ENCODE results near the gene RIT2.

GRCh38 chr18:42784632-42785031 lies 330.9 kb downstream of the RIT2 start:
- TF ChIP-seq CTCF (IDR thresholded peaks at IDR 0.05) (no peak), POLR2A (IDR thresholded peaks at IDR 0.05) (no peak)

Measured in heart left ventricle (tissue), 13 donors.